WERI-Rb-1 (cell line): ENCODE results near the gene PPIL1.

ENCODE experiments used
- DNase-seq: peaks from one replicate; pipeline ENCODE4 v3.0.0-alpha.2; 2020
- H3K27ac ChIP-seq: fragments of 250-450 bp; sonication (Bioruptor Pico); 2 replicates; pipeline ENCODE4 v1.5.1; 2020; ENCODE audit warnings: mild to moderate bottlenecking, moderate library complexity
- H3K27me3 ChIP-seq: fragments of 250-450 bp; sonication (Bioruptor Pico); 2 replicates; pipeline ENCODE4 v1.5.1; 2021; ENCODE audit warnings: mild to moderate bottlenecking, low read depth, moderate library complexity; ENCODE audit not compliant: insufficient read depth, severe bottlenecking
- H3K36me3 ChIP-seq: fragments of 250-450 bp; sonication (Bioruptor Pico); 2 replicates; pipeline ENCODE4 v1.5.1; 2020; ENCODE audit warnings: mild to moderate bottlenecking, moderate library complexity
- H3K4me3 ChIP-seq: 2 replicates; pipeline ENCODE4 v1.5.1; 2011; ENCODE audit warnings: low read depth, mild to moderate bottlenecking, control low read depth, low read length
- H3K9me3 ChIP-seq: fragments of 250-450 bp; sonication (Bioruptor Pico); 2 replicates; pipeline ENCODE4 v1.5.1; 2021; ENCODE audit warnings: mild to moderate bottlenecking, moderate library complexity; ENCODE audit not compliant: severe bottlenecking
- TF ChIP-seq, protein P1 (sequence below): IDR thresholded peaks from 2 replicates; pipeline ENCODE4 v1.5.1; 2011; ENCODE audit warnings: low read depth, mild to moderate bottlenecking, control low read depth, inconsistent platforms, low read length

PPIL1 gene

DNA sequence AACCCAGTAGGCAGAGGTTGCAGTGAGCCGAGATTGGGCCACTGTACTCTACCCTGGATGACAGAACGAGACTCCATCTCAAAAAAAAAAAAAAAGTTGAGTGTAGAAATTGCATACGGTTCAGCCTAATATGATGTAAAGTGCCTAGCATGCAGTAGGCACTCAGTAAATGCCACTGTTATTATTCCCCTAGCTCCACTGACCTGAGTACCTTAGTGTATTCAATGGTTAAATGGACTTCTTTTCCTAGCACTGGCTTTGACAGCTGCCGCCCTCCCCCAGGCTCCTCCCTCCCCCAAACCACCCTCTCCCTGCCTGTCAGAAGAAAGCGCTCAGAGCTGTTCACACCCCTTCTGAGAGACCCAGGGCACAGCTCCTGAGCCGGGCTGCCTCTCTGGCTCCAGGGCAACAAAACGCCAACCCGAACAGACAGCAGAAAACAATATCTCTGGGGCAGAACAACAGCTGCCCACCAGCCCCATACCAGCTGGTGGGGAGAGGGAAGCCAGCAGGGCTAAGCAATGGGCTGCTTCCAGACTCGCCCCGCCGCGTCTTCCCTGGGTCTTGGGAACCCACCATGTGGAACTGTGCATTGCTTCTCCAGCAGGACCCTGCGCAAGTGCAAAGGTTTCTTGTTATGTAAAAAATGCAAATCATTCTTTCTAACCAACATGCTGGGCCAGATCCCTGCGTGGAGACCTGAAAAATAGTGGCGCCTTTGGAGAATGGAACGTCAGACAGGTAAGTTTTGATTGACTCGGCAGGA, 39.8 kb downstream of the PPIL1 start:
- TF ChIP-seq, protein P1, sequence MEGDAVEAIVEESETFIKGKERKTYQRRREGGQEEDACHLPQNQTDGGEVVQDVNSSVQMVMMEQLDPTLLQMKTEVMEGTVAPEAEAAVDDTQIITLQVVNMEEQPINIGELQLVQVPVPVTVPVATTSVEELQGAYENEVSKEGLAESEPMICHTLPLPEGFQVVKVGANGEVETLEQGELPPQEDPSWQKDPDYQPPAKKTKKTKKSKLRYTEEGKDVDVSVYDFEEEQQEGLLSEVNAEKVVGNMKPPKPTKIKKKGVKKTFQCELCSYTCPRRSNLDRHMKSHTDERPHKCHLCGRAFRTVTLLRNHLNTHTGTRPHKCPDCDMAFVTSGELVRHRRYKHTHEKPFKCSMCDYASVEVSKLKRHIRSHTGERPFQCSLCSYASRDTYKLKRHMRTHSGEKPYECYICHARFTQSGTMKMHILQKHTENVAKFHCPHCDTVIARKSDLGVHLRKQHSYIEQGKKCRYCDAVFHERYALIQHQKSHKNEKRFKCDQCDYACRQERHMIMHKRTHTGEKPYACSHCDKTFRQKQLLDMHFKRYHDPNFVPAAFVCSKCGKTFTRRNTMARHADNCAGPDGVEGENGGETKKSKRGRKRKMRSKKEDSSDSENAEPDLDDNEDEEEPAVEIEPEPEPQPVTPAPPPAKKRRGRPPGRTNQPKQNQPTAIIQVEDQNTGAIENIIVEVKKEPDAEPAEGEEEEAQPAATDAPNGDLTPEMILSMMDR = no peak
- Histone ChIP-seq H3K27ac (no peak overlapping the region), H3K9me3 (peaks cover 14% of the 10 kb centered on the region), H3K4me3 (no peak overlapping the region), H3K27me3 (peaks cover 5% of the 10 kb centered on the region), H3K36me3 (no peaks in the 10 kb centered on the region)
- peak; percentile 75 for DNase-seq

GRCh38 chr6:36833182-36833789, 41.3 kb downstream of the PPIL1 start:
- no peaks in the 10 kb centered on the region for H3K36me3 ChIP-seq
- H3K9me3 ChIP-seq = peaks cover 14% of the 10 kb centered on the region
- no peak overlapping the region for H3K27ac ChIP-seq
- no peak for DNase-seq
- H3K4me3 ChIP-seq = no peak overlapping the region
- no peaks in the 10 kb centered on the region for H3K27me3 ChIP-seq
- TF ChIP-seq, protein P1 = no peak

DNA sequence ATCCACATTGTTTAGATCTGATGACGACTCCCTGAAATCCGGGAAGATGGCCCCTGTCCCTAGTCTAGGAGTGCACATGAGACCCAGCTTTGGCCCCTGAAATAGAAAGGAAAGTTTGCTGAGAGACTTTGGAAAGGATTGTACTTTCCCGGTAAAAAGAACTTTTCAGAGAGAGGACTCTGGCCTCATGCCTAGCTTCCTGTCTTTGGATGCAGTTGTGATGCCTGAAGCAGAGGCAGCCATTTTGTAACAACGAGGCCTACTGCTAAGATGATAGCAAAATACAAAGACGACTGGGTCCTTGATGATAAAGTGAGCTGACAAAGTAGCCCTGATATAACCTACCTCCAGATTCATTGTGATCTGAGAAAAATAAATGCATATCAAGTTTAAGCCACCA, 42.3 kb downstream of the PPIL1 start:
- no peak overlapping the region for H3K4me3 ChIP-seq
- no peaks in the 10 kb centered on the region for H3K36me3 ChIP-seq
- DNase-seq = no peak
- no peak overlapping the region for H3K27ac ChIP-seq
- peaks cover 14% of the 10 kb centered on the region for H3K9me3 ChIP-seq
- no peaks in the 10 kb centered on the region for H3K27me3 ChIP-seq
- TF ChIP-seq, protein P1 = no peak

GRCh38 chr6:36830577-36830976, 44.0 kb downstream of the PPIL1 start:
- no peak overlapping the region for H3K4me3 ChIP-seq

DNA sequence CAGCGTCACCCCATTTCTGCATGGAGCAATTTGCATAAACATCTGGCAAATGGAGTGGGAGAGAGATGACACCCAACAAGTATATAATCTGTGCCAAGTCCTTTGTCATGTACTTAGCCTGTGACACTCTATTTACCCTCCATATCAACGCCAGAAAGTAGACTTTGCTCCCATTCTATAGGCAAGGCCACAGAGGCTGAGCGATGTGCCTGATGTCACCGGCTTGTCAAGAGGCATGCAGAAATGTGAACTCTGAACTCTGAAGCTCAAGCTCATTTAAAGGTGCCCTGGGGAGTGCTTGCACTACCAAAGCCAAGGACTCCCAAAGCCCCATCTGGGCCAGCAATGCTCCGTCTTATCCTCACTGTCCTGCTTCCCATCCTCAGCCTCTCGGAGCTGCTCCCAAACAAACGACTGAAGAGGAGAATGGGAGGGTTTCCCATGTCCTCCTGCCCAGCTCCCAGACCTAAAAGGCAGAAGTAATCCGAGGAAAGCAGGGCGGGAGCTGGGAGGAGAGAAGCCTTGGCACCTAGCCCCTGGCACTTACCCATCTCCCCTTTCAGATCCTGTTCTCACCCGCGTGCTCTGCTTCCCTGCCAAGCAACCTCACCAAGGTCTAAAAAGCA, 44.6 kb downstream of the PPIL1 start:
- Histone ChIP-seq H3K27ac (no peak overlapping the region), H3K36me3 (no peaks in the 10 kb centered on the region), H3K4me3 (no peak overlapping the region), H3K9me3 (peaks cover 14% of the 10 kb centered on the region), H3K27me3 (no peaks in the 10 kb centered on the region)
- DNase-seq = no peak
- TF ChIP-seq, protein P1 = no peak

More at GRCh38 chr6:36830577-36830976, 44.0 kb downstream of the PPIL1 start:
- TF ChIP-seq, protein P1 = no peak
- DNase-seq = no peak
- Histone ChIP-seq H3K36me3 (no peaks in the 10 kb centered on the region), H3K9me3 (peaks cover 14% of the 10 kb centered on the region), H3K27me3 (no peaks in the 10 kb centered on the region), H3K27ac (no peak overlapping the region)
